HepG2 (cell line): Measurements from ENCODE around the gene ZMYND8. TPM values are rescaled to one million over a fixed set of nuclear protein-coding genes. Genes with fewer than 3 reads are reported as not detected.

Experiments used
- AGO2 ChIP-seq: fragments of 200-400 bp; formaldehyde crosslinking; optimal IDR thresholded peaks from 2 replicates; pipeline ENCODE3; 2017; ENCODE audit warnings: mild to moderate bottlenecking, low read depth, low read length, moderate library complexity
- ESRRA ChIP-seq: sonication (generic); formaldehyde crosslinking; IDR thresholded peaks from 2 replicates; pipeline ENCODE4 v1.5.1; 2020; ENCODE audit warnings: mild to moderate bottlenecking, low read depth, missing genetic modification reagents
- GATAD2A ChIP-seq: IDR thresholded peaks from 2 replicates; pipeline ENCODE4 v1.6.1; 2016
- HNRNPUL1 ChIP-seq: fragments of 200-400 bp; formaldehyde crosslinking; IDR thresholded peaks from 2 replicates; pipeline ENCODE4 v1.6.1; 2017; ENCODE audit warnings: low read depth, mild to moderate bottlenecking, low read length, moderate library complexity
- JUNB ChIP-seq: sonication (generic); formaldehyde crosslinking; IDR thresholded peaks from 2 replicates; pipeline ENCODE4 v1.8.0; 2022; ENCODE audit warnings: missing genetic modification reagents, mild to moderate bottlenecking, borderline replicate concordance
- MTF1 ChIP-seq: sonication (generic); formaldehyde crosslinking; IDR thresholded peaks from 2 replicates; pipeline ENCODE4 v1.5.0; 2020; ENCODE audit warnings: missing genetic modification reagents
- NFKB2 ChIP-seq: sonication (generic); formaldehyde crosslinking; IDR thresholded peaks from 2 replicates; pipeline ENCODE4 v1.4.0; 2020; ENCODE audit warnings: missing genetic modification reagents, borderline replicate concordance
- RAD21 ChIP-seq: fragments of 450-650 bp; formaldehyde crosslinking; IDR thresholded peaks from 2 replicates; pipeline ENCODE4 v1.5.0; 2020; ENCODE audit warnings: mild to moderate bottlenecking
- SOX13 ChIP-seq, 3 experiments: fragments of 450-650 bp in 1 of 3; sonication (generic) in 1 of 3; formaldehyde crosslinking in 1 of 3; IDR thresholded peaks in 2 of 3; conservative IDR thresholded peaks in 1 of 3; 2 replicates each; pipeline versions ENCODE4 v1.5.0 to v1.6.1; 2016 to 2020; ENCODE audit warnings: antibody characterized with exemption in 1 of 3, mild to moderate bottlenecking in 1 of 3, missing compliant biosample characterization in 1 of 3, missing genetic modification reagents in 1 of 3, moderate library complexity in 1 of 3
- STAT5B ChIP-seq: sonication (generic); formaldehyde crosslinking; IDR thresholded peaks from 2 replicates; pipeline ENCODE4 v1.4.0; 2020; ENCODE audit warnings: missing genetic modification reagents
- ZBTB42 ChIP-seq: sonication (generic); formaldehyde crosslinking; IDR thresholded peaks from 2 replicates; pipeline ENCODE4 v1.5.0; 2020; ENCODE audit warnings: mild to moderate bottlenecking, missing genetic modification reagents
- ZNF441 ChIP-seq: sonication (generic); formaldehyde crosslinking; IDR thresholded peaks from 2 replicates; pipeline ENCODE4 v1.7.0; 2021; ENCODE audit warnings: missing genetic modification reagents, borderline replicate concordance
- ZSCAN21 ChIP-seq: sonication (generic); formaldehyde crosslinking; IDR thresholded peaks from 2 replicates; pipeline ENCODE4 v1.8.0; 2022; ENCODE audit warnings: mild to moderate bottlenecking, missing genetic modification reagents, moderate library complexity, borderline replicate concordance
- polyA plus RNA-seq, 8 experiments: library from polyadenylated mRNA; depleted of rRNA in 3 of 8; stranded (reverse) in 7 of 8; unstranded in 1 of 8; fragments of >200 nt; fragmentation: Illumina TruSeq in 4 of 8; extraction: Trizol in 4 of 8; gene quantifications; 2 replicates each; pipeline versions ENCODE4 v1.2.1 to v1.2.3, GENCODE V29; 2011 to 2016; ENCODE audit warnings: low read depth in 4 of 8, missing spikeins in 1 of 8, mixed read lengths in 1 of 8; ENCODE audit not compliant: insufficient read depth in 1 of 8
- total RNA-seq, 5 experiments: library from RNA; depleted of rRNA; stranded (reverse); fragments of >200 nt; fragmentation: Illumina TruSeq; extraction: Trizol; gene quantifications; 2 replicates each; pipeline ENCODE4 v1.2.3, GENCODE V29; 2016; ENCODE audit warnings: low read depth in 1 of 5
- TF ChIP-seq, protein P1 (sequence below): sonication (generic); formaldehyde crosslinking; IDR thresholded peaks from 2 replicates; pipeline ENCODE4 v1.5.1; 2020; ENCODE audit warnings: mild to moderate bottlenecking, missing genetic modification reagents
- TF ChIP-seq, protein P2 (sequence below): sonication (generic); formaldehyde crosslinking; IDR thresholded peaks from 2 replicates; pipeline ENCODE4 v1.4.0; 2020; ENCODE audit warnings: missing genetic modification reagents, borderline replicate concordance
- TF ChIP-seq, protein P3 (sequence below): sonication (generic); formaldehyde crosslinking; IDR thresholded peaks from 2 replicates; pipeline ENCODE4 v1.4.0; 2020; ENCODE audit warnings: missing genetic modification reagents
- TF ChIP-seq, protein P4 (sequence below): sonication (generic); formaldehyde crosslinking; IDR thresholded peaks from 2 replicates; pipeline ENCODE4 v1.5.0; 2020; ENCODE audit warnings: mild to moderate bottlenecking, missing genetic modification reagents, borderline replicate concordance
- TF ChIP-seq, protein P5 (sequence below): sonication (generic); formaldehyde crosslinking; IDR thresholded peaks from 2 replicates; pipeline ENCODE4 v1.9.0; 2021; ENCODE audit warnings: missing genetic modification reagents, mild to moderate bottlenecking, borderline replicate concordance

ZMYND8 gene
- total and polyA plus RNA-seq, 2 of the 13 experiments (the other 11 are each of a cell fraction or from before 2014, with no cell fraction given), result 53.9 to 84.7 TPM

DNA sequence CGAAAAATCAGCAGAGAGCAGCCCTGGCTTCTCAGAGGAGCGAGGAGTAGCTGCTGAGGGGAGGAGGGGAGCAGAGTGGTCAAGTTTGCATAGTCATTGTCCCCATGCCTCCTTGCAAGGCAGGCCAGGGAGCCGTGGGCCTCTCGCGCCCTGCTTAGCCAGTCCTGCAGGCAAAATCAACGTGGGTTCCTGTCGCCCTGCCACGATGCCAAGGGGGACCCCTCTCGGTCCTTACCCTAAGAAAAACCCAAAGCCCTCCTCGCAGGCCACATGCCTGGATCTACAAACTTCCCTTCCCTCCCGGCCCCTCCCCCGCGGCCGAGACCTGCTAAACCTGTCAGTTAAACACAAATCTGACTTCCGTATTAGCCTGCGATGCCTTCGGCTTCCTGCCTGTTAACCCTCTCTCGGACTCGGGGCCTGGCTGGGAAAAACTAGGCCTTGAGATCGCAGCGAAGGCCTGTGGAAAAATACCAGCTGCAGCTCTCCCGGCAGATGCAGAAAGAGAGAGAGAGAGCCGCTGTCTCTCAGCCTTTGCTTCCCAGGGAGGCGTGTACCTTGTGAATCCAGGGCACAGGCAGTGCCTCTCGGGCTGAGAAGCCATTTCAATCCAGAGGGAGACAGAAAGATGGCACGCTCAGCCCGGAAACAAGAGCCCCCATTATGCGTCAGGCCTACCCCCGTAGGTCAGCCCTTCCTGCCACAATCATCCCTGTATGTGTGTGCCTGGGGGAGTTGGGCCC, 968 bp upstream of the ZMYND8 start (continued):
- TF ChIP-seq, protein P1, sequence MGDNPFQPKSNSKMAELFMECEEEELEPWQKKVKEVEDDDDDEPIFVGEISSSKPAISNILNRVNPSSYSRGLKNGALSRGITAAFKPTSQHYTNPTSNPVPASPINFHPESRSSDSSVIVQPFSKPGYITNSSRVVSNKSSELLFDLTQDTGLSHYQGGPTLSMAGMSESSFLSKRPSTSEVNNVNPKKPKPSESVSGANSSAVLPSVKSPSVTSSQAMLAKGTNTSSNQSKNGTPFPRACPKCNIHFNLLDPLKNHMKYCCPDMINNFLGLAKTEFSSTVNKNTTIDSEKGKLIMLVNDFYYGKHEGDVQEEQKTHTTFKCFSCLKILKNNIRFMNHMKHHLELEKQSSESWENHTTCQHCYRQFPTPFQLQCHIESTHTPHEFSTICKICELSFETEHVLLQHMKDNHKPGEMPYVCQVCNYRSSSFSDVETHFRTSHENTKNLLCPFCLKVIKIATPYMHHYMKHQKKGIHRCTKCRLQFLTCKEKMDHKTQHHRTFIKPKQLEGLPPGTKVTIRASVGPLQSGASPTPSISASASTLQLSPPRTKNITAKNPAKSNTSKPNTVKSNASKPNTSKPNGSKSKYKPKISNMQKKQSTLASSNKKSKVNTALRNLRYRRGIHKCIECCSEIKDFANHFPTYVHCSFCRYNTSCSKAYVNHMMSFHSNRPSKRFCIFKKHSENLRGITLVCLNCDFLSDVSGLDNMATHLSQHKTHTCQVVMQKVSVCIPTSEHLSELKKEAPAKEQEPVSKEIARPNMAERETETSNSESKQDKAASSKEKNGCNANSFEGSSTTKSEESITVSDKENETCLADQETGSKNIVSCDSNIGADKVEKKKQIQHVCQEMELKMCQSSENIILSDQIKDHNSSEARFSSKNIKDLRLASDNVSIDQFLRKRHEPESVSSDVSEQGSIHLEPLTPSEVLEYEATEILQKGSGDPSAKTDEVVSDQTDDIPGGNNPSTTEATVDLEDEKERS (CRISPR knock-in tag), result no peak; the same call in 1 of the 2 replicates
- TF ChIP-seq ESRRA (CRISPR knock-in tag), result peak; percentile 85
- peak; percentile 91; the same call in 1 of the 2 replicates for TF ChIP-seq JUNB (CRISPR knock-in tag)
- TF ChIP-seq STAT5B (CRISPR knock-in tag), result 0 out of 2 replicates have a peak, but pooled peaks have one; percentile 32
- peak; percentile 68 for TF ChIP-seq RAD21 (CRISPR knock-in tag)
- peak; percentile 83 for TF ChIP-seq ZSCAN21 (CRISPR knock-in tag)
- peak; percentile 99 for TF ChIP-seq GATAD2A (CRISPR knock-in tag)
- TF ChIP-seq, protein P2, sequence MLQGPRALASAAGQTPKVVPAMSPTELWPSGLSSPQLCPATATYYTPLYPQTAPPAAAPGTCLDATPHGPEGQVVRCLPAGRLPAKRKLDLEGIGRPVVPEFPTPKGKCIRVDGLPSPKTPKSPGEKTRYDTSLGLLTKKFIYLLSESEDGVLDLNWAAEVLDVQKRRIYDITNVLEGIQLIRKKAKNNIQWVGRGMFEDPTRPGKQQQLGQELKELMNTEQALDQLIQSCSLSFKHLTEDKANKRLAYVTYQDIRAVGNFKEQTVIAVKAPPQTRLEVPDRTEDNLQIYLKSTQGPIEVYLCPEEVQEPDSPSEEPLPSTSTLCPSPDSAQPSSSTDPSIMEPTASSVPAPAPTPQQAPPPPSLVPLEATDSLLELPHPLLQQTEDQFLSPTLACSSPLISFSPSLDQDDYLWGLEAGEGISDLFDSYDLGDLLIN, result peak; percentile 97; the same call in 1 of the 2 replicates
- no peak for TF ChIP-seq ZBTB42 (CRISPR knock-in tag)
- no peak for TF ChIP-seq SOX13 (IDR thresholded peaks at IDR 0.05)
- TF ChIP-seq SOX13 (CRISPR knock-in tag; conservative IDR thresholded peaks at IDR 0.05 in 1 of 2, IDR thresholded peaks at IDR 0.05 in 1 of 2), result peak in 1 of 2 experiments; percentile 86; a peak in 2 of 4 replicates
- TF ChIP-seq, protein P3, sequence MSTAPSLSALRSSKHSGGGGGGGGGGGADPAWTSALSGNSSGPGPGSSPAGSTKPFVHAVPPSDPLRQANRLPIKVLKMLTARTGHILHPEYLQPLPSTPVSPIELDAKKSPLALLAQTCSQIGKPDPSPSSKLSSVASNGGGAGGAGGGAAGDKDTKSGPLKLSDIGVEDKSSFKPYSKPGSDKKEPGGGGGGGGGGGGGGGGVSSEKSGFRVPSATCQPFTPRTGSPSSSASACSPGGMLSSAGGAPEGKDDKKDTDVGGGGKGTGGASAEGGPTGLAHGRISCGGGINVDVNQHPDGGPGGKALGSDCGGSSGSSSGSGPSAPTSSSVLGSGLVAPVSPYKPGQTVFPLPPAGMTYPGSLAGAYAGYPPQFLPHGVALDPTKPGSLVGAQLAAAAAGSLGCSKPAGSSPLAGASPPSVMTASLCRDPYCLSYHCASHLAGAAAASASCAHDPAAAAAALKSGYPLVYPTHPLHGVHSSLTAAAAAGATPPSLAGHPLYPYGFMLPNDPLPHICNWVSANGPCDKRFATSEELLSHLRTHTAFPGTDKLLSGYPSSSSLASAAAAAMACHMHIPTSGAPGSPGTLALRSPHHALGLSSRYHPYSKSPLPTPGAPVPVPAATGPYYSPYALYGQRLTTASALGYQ (CRISPR knock-in tag), result peak; percentile 99
- TF ChIP-seq, protein P4, sequence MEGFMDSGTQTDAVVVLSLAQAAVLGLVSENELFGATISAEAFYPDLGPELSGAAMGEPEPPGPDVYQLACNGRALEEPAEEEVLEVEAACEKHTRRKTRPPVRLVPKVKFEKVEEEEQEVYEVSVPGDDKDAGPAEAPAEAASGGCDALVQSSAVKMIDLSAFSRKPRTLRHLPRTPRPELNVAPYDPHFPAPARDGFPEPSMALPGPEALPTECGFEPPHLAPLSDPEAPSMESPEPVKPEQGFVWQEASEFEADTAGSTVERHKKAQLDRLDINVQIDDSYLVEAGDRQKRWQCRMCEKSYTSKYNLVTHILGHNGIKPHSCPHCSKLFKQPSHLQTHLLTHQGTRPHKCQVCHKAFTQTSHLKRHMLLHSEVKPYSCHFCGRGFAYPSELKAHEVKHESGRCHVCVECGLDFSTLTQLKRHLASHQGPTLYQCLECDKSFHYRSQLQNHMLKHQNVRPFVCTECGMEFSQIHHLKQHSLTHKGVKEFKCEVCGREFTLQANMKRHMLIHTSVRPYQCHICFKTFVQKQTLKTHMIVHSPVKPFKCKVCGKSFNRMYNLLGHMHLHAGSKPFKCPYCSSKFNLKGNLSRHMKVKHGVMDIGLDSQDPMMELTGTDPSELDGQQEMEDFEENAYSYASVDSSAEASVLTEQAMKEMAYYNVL (CRISPR knock-in tag), result peak; percentile 98; the same call in 1 of the 2 replicates
- TF ChIP-seq AGO2, result peak; percentile 96
- TF ChIP-seq, protein P5, sequence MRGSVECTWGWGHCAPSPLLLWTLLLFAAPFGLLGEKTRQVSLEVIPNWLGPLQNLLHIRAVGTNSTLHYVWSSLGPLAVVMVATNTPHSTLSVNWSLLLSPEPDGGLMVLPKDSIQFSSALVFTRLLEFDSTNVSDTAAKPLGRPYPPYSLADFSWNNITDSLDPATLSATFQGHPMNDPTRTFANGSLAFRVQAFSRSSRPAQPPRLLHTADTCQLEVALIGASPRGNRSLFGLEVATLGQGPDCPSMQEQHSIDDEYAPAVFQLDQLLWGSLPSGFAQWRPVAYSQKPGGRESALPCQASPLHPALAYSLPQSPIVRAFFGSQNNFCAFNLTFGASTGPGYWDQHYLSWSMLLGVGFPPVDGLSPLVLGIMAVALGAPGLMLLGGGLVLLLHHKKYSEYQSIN (CRISPR knock-in tag), result no peak
- TF ChIP-seq NFKB2 (CRISPR knock-in tag), result peak; percentile 99
- TF ChIP-seq ZNF441 (CRISPR knock-in tag), result peak; percentile 89
- TF ChIP-seq MTF1, result peak; percentile 87; the same call in 1 of the 2 replicates
- no peak for TF ChIP-seq HNRNPUL1
